HG03469 (cell line): ENCODE results near the gene GALNT9.

Source experiments
- ATAC-seq: cut with Tn5 transposase; IDR thresholded peaks from one replicate; pipeline ENCODE4 v1.9.1; 2021; ENCODE audit warnings: mild to moderate bottlenecking, moderate library complexity, moderate number of reproducible peaks; ENCODE audit not compliant: unreplicated experiment

The GALNT9 gene

GRCh38 chr12:132217800-132218526 lies 111.4 kb downstream of the GALNT9 start:
- no peak for ATAC-seq

- ATAC-seq = no peak
Observed at GRCh38 chr12:132217371-132217770, 112.0 kb downstream of the GALNT9 start.

DNA sequence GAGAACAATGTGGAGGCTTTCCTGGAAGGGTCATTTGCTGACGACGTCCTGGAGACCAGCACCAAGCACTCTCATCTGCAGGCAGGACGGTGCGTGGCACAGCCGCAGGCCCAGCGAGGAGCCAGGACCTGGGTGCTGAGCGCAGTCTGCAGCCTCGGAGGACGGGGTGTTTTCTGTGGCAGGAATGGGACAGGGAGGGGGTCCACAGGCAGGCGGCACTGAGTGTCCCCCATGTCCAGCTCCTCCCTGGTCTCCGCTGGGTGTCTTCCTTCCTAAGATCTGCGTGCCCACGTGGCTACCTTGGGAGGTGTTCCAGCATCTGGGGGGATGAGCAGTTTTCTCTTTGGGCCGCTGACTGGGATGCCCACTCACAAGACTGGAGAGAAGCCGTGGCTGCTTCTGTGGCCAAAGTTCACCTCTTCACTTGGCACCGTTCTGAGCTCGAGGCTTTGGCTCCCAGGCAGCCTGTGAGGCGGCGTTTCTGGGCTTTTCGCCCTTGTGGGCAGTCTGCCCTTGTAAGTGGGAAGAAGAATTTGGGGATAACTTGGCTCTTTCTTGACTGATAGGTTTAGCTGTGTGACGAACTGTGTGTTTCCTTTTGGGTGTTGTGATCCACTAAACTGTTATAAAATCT lies 112.9 kb downstream of the GALNT9 start:
- no peak for ATAC-seq

DNA sequence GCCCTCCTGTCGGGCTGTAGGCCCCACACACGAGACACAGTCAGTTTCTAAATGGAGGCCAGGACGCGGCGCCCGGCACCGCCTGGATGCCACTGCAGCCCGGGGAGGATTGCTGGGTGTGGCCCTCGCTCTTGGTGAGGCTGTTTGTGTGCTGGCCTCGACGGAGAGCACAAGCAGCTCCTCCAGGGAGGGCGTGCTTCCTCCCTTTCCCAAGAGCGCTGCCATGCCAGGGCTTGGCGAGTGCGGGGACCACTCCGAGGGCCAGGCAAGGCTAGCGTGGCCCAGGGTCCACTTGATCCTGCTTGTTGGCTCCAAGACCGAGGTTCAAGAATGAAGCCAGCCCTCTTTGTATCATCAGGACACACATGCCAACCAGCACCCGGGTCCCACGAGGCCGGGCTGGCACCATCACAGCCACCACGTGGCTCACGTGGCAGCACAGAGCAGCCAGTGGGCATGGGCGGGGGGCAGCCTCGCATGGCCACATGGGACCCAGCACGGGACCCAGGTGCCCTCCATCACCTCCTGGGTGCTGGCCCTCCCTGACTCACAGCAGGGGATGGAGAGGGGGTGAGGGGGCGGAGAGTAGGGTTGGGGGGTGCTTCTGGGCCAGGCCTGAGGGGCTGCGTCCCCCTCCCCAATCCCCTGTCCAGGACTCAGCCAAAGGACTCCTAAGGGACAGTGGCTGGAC lies 113.9 kb downstream of the GALNT9 start:
- no peak for ATAC-seq

- ATAC-seq = no peak
Observed at GRCh38 chr12:132214891-132215290, 114.5 kb downstream of the GALNT9 start.

DNA sequence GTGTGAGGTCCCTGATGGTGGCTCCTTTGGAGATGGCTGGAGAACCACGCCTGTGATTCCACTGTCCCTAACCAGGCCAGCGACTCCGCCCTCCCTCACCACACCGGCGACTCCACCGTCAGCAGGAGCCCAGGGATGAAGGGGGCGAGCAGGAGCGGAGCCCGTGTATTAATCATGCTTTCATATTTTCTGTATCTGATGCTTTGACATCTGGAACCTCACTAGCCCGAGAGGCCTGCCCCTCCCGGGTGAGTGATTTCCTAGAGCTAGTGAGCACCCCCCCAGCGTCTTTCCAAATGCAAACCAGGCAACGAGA lies 115.3 kb downstream of the GALNT9 start:
- no peak for ATAC-seq

DNA sequence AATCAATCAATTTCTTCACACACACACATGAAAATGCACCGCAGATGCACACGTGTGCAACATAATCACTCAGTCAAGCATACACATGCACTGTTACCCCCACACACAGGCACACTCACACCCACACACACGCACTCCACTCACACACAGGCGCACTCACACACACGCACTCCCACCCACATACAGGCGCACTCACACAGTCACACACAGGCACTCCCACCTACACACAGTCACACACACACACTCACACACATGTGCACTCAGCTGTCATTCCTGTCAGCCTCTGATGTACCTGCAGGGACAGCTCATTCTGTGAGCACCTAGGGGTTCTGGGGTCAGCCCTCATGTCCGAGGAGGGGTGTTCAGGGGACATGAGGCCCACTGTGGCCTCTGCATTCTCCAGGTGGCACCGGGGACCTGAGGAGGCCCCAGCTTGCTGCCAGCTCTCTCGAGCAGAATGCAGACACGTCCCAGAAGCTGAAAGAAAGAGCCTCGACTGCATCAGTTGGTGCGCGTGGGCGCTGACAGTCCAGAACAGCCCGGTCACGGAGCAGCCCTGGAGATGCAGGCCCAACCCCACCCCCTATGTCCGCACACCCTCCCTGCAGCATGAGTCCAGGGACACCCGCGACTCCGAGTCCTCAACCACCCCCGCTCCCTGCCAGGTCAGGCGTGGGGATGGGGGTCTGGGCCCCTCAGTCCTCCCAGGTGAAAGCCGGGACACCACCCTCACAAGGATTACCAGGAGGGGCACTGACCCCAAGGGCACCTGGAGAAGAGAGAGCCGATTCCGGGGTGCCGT lies 115.8 kb downstream of the GALNT9 start:
- no peak for ATAC-seq

GRCh38 chr12:132211816-132212215 lies 117.6 kb downstream of the GALNT9 start:
- no peak for ATAC-seq

GRCh38 chr12:132211326-132211725 lies 118.1 kb downstream of the GALNT9 start:
- ATAC-seq = no peak

GRCh38 chr12:132210223-132211055 lies 119.0 kb downstream of the GALNT9 start:
- ATAC-seq = no peak

DNA sequence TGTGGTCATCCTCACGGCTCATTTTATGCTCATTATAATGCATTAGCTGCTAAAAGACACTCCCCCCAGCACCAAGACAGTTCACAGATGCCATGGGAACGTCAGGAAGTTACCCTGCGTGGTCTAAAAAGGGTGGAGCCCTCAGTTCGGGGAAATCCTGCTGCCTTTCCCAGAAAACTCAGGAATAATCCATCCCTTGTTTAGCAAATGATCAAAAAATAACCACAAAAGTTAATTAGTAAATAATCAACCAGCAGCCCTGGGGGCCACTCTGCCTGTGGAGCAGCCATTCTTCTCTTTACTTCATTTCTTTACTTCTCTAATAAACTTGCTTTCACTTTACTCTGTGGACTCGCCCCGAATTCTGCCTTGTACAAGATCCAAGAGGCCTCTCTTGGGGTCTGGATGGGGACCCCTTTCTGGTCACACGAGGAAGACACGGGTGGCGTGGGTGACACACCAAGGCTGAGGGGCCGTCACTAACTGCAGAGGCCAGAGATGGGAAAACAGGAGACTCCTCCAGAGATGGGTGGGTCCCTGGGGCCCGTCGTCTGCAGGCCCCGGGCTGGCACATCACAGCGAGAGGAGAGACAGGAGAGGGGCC lies 119.7 kb downstream of the GALNT9 start:
- ATAC-seq = no peak

- ATAC-seq = no peak
Observed at GRCh38 chr12:132208153-132208823, 121.1 kb downstream of the GALNT9 start.

- ATAC-seq = no peak
Observed at GRCh38 chr12:132207083-132207775, 122.2 kb downstream of the GALNT9 start.

- ATAC-seq = no peak
Observed at GRCh38 chr12:132206046-132206434, 123.3 kb downstream of the GALNT9 start.

DNA sequence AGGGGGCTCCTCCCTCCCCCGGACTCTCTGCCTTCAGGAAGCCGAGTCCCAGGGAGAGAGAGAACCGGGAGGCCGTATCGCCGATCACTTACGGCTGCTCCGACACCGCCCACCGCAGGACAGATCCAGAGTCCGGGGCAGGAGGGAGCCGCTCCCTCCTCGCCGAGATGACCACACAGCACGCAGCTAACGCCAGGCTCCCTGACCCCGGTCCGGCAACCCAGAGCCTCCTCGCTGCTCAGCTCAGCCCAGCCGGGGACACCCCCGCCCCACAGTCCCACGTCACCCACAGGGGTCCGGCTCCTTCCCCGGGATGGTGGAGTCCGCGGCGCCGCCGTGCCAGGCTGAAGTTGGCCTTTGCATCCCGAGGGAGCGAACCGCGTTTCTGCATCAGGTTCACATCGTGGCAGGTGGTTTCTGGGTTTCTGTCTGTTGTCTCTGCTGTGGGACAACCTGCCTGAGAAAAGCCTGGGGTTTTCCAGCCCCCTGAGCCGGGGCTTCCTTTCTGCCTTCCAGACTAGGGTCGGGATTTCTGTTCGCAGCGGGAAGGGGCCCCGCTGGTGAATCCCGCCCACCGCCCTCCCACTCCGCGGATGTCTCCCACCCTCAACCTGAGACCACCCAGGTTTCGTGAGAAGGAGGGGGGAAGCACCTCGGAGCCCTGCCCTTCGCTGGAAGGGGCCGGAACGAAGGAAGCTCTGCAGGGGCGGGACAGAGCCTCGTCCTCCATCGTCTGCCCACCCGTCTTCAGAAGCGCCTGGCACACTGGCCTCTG lies 123.9 kb downstream of the GALNT9 start:
- ATAC-seq = no peak

GRCh38 chr12:132204793-132205270 lies 124.6 kb downstream of the GALNT9 start:
- ATAC-seq = no peak

GRCh38 chr12:132204063-132204792 lies 125.2 kb downstream of the GALNT9 start:
- no peak for ATAC-seq
